GM13976 (cell line): Measurements from ENCODE around the gene PRKAR1B.
A peak's percentile ranks its signal among the peaks of the same experiment; 100 is the strongest.

ENCODE experiments used
- DNase-seq: peaks from one replicate; pipeline ENCODE4 v3.0.0; 2012; ENCODE audit warnings: low spot score
- in situ Hi-C: fragments of 300-500 bp; cut with MboI; formaldehyde crosslinking; loops from one replicate; pipeline ENCODE4 v1.12.0; 2022; ENCODE audit warnings: low sequenced_read_pairs, mixed read lengths, inconsistent platforms; ENCODE audit not compliant: unreplicated experiment
- TF ChIP-seq, protein P1 (sequence below): IDR thresholded peaks from 2 replicates; pipeline ENCODE4 v1.5.1; 2012; ENCODE audit warnings: borderline replicate concordance, mild to moderate bottlenecking; ENCODE audit not compliant: insufficient read depth; ENCODE audit errors: extremely low read depth, missing control alignments, control extremely low read depth

The PRKAR1B gene

DNA sequence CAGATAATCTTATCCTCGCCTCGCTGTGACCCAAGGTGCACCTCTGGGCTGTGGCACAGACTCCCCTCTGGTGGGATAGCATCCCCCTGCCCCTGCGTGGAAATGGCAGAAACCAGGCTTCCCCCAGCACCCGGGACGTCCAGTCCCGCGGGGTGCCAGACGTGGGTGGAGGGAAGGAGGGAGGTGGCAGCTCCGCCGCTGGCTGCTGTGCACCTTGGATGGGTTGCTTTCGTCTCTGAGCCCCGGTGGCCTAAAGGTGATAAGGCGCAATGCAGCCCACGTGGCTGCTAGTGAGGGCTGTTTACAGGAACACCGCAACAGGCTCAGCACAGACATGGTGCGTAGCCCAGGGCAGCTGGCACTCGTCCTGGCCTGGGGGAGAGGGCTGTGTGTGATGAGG lies 193.8 kb downstream of the PRKAR1B start:
- in situ Hi-C loops, result no loop called here
- TF ChIP-seq, protein P1, sequence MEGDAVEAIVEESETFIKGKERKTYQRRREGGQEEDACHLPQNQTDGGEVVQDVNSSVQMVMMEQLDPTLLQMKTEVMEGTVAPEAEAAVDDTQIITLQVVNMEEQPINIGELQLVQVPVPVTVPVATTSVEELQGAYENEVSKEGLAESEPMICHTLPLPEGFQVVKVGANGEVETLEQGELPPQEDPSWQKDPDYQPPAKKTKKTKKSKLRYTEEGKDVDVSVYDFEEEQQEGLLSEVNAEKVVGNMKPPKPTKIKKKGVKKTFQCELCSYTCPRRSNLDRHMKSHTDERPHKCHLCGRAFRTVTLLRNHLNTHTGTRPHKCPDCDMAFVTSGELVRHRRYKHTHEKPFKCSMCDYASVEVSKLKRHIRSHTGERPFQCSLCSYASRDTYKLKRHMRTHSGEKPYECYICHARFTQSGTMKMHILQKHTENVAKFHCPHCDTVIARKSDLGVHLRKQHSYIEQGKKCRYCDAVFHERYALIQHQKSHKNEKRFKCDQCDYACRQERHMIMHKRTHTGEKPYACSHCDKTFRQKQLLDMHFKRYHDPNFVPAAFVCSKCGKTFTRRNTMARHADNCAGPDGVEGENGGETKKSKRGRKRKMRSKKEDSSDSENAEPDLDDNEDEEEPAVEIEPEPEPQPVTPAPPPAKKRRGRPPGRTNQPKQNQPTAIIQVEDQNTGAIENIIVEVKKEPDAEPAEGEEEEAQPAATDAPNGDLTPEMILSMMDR, result no peak
- no peak for DNase-seq

DNA sequence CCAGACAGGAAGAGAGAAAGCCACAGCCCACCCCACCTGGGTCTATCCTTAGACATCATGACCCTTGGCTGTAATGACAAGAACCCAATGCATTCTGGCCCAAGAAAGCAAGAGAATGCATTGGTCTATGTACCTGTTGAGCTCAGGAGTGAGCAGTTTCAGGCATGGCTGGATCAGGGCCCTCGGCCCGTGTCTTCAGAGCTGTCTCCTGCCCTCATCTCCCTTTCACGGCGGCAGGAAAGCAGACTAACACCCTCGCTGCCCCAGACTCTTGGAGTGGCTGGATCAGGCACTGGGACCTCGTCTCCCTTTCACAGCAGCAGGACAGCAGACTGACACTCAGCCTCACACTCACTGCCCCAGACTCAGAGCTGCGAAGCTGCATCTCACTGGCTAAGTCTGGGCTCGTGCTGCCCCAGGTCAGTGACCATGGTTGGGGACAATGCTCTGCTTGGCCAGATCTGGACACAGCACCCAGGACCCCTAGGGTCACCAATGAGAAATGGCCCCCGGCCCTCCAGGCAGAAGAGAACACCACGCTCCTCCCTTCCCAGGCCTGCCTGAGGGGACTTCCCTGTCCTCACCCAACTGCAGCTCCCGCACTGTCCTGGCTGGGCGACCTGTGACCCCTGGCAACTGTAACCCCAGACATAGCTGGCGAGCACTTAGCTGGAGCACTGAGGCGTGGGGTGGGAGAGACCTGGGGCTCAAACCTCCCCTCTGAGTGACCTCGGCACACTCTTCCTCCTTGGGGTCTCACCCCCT lies 194.5 kb downstream of the PRKAR1B start:
- TF ChIP-seq, protein P1, result no peak
- in situ Hi-C loops, result no loop called here

DNA sequence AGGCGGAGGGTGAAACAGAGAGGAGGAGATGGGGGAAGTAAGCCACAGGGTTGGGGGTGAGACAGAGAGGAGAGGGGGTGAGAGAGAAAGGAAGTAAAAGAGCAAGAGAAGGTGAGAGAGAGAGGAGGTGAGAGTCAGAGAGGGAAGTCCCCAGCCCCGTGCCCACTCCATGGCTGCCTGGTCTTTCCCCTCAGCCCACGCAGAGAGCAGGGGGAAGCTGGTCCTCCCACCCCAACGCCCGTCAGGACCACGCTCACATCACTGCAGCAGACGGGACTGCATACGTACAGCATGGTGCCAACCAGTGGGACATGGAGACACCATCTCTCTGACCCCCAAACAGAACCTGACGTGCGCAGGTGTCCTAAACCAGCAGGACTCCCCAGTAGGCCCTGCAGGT lies 195.3 kb downstream of the PRKAR1B start:
- peak; percentile 72 for DNase-seq
- in situ Hi-C loops, result no loop called here
- TF ChIP-seq, protein P1, result no peak

More for the DNA sequence above, 194.5 kb downstream of the PRKAR1B start:
- DNase-seq, result no peak

DNA sequence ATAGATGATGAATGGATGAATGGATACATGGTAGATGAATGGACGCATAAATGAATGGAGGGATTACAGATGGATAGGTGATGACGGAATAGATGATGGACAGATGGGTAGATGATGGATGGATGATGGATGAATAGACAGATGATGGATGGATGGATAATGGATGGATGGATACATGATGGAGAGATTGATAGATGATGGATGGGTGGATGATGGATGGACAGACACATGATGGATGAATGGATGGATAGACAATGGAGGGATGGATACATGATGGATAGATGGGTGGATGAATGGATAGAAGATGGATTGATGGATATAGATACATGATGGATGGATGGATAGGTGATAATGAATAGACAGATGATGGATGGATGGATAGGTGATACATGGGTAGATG lies 198.6 kb downstream of the PRKAR1B start:
- no peak for DNase-seq
- in situ Hi-C loops, result no loop called here
- TF ChIP-seq, protein P1, result no peak

DNA sequence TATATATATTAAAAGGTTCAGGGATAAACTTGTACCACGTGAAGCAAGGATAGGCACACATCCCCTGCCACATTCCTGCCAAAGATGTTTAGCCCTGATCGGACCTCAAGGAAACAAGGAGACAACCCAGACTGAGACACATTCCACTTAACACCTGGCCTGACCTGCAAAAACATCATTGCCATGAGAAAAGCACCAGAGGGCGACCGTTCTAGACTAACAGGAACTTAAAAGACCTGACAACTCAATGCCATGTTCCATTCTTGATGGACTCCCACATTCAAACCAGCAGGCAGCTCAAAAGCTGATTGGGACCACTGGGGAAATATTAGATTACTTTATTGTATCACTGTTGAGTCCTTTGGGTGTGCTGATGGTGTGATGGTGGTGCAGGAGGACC lies 199.4 kb downstream of the PRKAR1B start:
- TF ChIP-seq, protein P1, result no peak
- in situ Hi-C loops, result no loop called here
- no peak for DNase-seq

DNA sequence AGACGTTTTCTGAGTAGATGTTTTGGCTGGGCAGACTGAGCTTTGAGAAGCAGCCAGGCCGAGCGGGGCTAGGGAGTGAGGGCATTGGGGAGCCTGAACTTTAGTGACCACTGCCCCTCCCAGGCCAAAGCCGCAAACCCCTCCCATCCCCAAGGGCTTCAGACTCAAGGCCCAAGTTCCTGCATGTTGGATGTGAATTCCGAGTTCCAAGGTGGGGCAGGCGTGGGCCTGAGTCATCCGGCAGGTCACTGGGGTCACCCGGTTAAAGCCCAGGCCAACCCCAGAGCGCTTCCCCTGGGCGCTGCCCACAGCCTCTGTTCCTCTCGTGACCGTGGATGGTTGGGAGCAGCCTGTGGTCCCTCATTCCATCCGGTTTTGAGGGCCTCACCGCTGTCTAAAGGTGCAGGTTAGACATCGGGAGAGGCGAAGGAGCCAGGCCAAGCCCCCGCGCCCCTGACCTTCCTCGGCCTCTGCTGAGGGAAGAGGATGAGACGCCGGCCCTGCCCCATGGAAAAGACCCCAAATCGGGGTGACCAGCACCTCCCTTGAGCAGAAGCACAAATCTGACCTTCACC lies 200.5 kb downstream of the PRKAR1B start:
- DNase-seq, result no peak
- in situ Hi-C loops, result no loop called here

More for the DNA sequence above, 200.5 kb downstream of the PRKAR1B start:
- TF ChIP-seq, protein P1, result no peak
